Measurements from ENCODE around the gene ROBO4. TPM values are rescaled to one million over a fixed set of nuclear protein-coding genes. Genes with fewer than 3 reads are reported as not detected.

ROBO4 gene
- polyA plus RNA-seq, 1 donor = 15.7 TPM

DNA sequence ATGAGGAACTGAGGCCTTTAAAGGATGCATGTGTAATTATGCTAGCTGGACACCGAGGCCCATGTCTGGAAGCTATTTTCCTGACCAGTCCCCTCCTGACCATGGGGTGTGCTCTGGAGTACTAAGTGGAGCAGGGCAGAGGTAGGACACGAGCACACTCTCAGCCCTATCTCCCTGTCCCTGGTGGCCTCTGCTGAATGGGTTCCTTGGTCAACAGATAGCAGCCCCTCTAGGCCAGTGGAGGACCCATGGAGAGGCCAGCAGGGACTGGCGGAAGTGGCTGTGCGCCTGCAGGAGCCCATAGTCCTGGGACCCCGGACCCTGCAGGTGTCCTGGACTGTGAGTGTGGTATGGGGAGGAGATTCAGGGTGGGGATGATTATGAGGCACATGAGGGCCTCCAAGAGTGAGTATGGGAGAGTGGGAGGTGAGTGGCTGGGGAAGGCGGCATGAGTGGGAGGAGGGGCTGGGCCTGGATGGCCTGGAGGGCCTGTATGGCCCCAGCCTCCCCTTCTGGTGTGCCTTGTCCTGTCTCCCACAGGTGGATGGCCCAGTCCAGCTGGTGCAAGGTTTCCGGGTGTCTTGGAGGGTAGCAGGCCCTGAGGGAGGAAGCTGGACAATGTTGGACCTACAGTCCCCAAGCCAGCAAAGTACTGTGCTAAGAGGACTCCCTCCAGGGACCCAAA lies 23.0 kb downstream of the ROBO4 start:
- no peak for DNase-seq

DNA sequence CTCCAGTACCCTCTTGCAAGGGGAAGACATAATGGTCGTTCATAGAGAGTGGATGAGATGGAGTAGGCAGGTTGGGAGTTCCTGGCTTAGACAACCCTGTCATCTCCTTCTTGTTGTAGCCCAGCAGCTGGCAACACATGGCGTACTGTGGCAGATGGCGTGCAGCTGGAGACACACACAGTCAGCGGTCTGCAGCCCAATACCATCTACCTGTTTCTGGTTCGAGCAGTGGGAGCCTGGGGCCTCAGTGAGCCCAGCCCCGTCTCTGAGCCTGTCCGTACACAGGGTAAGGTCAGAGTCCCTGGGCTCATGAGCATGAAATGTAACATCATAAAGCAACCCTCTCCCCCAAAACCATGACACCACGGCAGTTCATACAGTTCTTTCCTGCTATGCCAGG lies 23.7 kb downstream of the ROBO4 start:
- no peak for DNase-seq

DNA sequence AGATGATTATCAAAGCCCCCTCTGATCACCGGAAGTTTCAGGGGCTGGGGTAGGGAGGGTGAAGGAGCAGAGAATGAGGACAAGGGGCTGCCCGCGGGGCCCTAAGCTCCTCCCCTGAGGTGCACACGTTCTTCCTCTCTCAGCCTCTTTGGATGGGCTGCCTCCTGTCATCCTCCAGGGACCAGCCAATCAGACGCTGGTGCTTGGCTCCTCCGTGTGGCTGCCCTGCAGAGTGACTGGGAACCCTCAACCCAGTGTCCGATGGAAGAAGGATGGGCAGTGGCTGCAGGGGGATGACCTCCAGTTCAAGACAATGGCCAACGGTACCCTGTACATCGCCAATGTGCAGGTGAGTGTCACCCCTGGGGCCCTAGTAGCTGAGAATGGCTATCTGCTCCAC lies 24.9 kb downstream of the ROBO4 start:
- no peak for DNase-seq

DNA sequence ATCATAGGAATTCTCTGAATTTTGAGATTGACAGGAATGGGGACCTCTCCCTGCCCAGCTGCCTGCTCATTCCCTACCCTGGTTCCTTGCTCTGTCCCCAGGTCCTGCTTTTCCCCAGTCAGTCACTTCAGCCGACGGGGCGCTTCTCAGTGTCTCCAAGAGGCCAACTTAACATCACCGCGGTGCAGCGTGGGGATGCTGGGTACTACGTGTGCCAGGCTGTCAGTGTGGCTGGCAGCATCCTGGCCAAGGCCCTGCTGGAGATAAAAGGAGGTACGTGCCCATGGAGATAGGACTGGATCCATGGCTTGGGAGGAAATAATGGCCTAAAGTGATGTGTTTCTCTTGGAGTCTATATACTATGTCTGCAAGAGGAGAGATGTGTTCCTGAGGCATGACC lies 25.4 kb downstream of the ROBO4 start:
- DNase-seq = no peak

DNA sequence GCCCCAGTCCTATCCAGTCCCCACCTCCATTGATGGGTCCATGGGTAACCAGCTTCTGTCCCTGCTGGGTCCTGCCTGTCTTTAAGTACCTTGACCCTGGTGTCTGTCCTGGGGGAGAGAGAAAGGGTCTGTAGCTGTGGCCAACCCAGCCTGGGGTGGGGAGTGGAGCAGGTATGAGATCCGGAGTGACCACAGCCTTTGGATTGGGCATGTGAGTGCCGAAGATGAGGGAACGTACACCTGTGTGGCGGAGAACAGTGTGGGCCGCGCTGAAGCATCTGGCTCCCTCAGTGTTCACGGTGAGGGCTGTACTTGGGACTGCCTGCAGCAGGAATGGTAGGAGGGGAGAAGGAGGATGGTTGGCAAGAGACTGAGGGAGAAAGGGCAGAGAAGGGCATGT lies 27.2 kb downstream of the ROBO4 start:
- DNase-seq = no peak

DNA sequence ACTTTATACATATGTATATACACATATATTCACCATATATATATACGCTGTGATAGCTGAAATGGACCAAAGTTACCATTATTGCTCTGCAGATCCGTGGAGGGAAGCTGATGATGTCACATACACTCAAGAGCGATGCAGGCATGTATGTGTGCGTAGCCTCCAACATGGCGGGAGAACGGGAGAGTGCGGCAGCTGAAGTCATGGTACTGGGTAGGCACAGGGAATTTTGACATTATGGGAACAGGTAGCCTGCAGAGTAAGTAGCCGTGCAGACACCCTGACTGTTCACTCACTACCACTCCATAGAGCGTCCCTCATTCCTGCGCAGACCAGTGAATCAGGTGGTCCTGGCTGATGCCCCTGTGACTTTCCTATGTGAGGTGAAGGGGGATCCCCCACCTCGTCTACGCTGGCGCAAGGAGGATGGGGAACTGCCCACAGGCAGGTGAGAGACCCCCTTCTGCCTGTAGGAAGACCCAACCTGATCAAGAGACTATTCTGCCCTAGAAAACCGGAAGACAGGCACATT lies 27.7 kb downstream of the ROBO4 start:
- DNase-seq = no peak

DNA sequence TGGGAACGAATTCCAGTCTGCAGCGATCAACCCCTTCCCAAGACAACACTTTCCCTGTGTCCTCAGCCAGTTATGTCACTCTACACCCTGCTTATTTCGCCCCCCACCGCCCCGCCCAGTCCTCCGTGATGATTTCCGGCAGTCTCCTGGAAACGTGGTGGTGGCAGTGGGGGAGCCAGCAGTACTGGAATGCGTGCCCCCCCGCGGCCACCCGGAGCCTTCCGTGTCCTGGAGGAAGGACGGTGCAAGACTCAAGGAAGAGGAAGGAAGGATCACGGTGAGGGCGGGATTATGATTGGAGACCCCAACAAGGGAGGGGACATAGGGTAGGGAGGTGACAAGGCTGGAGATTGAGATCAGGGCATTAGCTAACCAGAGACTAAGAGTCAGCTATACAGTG lies 28.3 kb downstream of the ROBO4 start:
- DNase-seq = no peak

DNA sequence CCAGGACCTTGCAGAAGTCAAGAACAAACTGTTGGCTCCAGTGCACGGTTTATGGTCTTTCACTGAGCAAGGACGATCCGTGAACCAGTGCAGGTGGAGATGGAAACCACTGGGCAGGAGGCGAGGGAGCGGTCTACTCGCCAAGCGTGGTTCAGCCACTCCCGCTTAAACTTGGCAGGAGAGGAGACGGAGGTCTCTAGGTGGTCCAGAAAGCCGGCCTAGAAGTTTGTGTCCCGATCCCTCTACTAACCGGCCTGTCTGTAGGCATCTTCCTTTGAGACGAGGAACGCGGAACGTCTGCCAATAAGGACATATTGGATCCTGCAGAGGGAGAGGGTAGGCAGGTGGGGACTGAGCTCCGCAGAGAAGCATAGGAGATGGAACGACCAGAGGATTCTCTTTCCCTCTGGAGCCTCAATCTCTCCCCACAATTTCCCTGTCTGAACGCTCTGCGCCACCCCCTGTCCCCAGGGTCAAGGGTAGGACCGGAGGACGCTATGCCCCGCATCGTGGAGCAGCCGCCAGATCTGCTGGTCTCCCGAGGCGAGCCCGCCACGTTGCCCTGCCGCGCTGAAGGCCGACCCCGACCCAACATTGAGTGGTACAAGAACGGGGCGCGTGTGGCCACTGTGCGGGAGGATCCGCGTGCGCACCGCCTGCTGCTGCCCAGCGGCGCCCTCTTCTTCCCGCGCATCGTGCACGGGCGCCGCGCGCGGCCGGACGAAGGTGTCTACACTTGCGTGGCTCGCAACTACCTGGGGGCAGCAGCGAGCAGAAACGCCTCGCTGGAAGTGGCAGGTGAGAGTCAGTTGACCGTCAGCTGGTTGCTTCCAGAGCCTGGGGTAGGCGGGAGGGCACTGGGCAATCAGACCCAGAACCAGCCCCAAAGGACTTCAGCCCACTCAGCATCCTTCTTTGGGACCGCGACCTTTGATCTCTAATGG lies 29.1 kb downstream of the ROBO4 start:
- DNase-seq = no peak

DNA sequence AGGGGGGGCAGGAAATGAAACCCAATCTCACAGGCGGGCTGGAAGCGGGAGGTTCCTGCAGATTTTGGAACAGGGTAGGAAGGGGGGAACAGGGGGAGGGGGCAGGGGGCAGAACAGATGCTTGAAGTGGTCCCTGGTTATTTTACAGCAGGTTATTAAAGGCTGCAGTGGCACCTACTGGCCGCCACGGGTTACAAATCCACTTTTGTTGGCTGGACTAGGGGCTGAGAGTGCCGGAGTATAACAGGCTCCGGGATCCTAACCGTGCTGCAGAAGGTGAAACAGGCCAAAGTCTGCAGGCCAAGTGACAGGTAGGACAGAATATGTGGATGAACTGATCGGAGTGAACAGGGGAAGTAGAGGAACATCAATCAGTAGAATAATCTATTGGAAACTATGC lies 30.0 kb downstream of the ROBO4 start:
- DNase-seq = no peak

DNA sequence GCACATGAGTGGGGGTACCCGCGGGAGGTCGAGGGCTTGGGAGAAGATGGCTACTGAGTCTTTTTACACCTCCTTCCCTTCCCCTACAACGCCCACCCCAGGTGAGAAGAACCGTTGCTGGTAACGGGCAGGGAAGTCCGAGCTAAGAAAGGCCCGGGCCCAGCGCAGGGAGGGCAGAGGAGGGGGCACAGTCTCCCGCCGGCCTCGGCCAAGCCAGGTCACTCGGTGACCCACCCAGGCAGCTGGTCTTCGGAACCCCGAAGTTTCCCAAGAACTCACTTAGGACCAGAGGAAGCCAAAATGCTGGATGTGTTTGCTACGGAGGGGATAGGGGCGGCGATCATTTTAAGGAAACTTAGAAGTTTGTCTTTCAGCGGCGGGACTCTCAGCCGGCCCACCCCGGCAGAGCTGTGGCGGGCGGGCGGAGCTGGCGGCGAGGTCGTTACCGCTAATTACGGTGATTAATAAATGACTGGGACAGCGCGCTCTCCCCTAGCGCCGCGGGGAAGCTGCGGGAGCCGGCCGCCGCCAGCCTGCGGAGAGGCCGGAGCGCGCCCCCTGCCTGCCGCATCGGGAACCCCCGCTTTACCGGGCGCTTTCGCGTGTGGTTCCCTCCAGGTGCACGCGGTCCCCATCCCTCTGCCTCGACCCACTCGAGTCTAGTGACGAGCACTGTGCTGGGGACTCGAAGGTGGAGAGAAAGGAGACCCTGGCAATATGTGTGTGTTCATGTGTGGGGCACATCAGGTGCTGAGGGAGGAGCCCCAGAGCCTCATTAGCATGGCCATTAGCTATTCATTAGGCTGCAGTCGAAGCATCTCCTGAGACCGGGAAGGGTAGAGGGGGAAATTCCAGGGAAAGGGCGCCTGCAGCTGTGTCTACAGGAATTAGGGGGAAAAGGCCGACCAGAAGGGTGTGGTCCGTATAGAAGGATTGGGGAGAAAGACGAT lies 31.5 kb downstream of the ROBO4 start:
- no peak for DNase-seq

DNA sequence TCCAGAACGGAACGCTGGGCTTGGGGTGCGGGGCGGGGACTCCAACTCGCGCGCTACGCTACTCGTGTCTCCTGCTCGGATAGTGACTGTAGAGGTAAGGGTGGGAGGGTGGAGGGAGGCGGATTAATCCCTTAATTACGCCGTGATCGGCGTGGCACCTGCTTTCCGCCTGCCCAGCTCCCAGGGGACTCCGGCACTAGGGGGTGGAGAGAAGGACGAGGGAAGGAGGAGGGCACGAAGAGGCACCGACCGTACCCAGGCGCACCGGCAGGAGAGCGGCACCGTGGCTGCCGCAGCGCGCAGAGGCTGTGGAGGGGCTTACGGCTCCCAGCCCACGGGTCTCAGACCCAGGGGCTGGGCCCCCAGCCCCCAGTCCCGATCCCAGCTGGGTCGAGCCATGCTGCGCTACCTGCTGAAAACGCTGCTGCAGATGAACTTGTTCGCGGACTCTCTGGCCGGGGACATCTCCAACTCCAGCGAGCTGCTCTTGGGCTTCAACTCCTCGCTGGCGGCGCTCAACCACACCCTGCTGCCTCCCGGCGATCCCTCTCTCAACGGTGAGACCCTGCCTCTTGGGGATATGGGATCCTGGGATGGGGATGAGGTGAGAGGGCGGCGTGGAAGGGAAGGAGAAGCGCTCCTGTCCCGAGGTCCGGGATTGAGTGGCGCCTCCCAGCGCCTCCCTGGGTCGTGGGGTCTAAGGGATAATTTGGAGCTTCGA lies 32.3 kb downstream of the ROBO4 start, which contains the start of gene ROBO3:
ROBO3 (plus strand) TSS at position 252 of the 721 bp plus-strand sequence; CDS start at position 398, 146 bp downstream.
- DNase-seq = no peak

DNA sequence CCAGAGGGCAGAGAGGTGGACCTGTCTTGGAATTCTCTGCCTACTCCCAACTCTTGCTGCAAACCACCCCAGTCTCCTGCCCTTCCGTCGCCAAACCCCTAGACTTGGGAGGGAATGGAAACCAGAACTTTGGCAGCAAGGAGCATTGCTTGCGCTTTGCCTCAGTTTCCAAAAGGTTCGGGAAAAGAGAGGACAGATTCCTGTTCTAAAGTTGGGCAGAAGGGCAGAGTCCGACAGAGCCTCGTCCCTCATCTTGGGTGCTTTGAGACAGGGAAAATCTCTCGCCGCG lies 32.8 kb downstream of the ROBO4 start:
- no peak for DNase-seq

DNA sequence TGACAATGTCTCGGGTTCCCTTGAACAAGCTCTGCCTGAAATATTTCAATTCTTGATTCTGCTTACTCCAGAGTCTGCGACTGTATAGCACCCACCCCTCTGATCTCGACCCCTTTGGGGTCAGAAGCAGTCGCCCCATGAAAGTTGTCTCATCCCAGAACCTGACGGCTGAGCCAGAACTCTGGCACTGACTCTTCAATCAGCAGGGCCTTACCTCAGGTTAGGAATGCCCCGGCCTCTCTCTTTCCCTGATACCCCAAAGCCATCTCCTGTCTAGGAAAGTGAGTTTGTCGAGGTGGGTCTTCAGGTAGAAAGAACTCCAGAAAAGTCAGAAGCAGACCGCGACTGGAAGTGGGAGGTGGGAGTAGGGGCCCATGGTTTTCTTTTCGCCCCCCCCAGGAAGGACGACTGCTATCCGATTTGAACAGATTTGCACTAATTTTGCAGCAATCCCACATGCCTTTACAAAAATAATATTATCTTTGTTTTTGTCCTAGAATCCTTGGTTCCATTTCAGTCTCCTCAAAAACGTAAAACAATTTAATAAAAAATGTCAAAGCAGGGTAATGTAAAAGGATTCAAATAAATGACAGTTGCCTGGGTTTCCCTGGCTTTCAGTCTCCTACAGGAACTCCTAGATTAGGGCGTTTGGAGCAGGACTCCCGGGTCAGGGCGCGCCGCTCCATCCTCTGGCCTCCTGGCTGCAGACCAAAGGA lies 33.3 kb downstream of the ROBO4 start:
- no peak for DNase-seq

DNA sequence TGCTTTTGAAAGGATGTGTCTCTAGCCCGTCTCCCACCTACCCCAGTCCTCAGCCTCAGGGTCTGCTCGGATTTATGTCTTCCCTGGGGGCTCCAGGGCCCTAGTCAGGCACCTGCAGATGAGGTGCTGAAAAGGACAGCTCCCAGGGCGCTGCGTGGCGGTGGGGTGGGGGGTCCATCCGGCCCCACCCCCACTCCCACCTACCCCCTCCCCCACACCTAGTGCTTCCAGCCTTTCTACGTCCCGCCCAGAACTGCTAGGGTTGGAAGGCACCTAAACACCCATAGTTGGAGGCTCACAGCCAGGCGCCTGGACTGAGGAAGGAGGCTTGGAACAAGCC lies 33.9 kb downstream of the ROBO4 start:
- DNase-seq = no peak

DNA sequence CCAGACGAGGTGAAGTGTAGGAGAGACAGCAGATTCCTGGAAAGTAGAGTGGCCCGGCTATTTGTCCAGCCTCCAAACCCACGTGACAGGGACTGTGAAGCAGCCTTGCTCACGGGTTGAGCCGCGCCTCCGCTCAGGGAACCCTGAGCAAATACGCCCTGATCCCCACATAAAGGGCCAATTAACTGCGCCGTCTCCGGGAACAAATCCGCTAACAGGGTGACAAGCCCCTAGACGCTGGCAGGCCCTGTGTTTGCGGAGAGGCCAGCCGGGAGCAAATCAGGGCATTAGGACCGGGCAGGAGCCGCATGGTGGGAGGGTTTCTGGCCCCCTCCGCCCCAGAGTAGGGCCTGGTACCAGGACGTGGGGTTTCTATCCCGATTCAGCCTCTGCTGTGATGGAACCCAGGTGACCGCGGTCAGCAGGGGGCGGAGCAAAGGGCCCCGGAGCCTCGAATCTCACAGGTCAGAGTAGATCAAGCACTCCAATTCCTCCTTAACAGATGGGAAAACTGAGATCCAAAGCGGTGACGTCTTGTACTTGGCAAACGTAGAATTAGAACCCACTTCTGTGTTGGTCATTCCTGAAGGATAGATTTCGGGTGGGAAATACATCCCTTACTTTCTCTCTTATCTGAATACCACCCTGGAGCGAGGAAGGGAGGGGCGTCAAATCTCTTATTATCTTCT lies 34.4 kb downstream of the ROBO4 start:
- DNase-seq = no peak

DNA sequence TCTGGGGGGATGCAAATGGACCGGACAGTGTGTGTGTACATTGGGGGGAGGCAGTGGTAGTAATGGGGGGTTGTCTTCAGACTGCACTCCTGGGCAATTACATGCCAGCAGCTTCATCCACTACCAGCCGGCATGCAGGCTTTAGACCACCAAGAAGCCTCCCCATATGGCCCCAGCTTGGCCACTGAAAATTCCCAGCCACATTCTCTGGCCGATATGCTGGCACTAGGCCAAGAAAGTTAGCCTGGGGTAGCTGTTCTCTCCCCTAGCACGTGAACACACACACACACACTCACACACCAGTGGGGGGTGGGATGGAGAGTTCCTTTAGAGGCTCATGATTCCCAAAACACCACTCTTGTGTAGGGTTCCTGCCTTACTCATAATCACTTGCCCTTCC lies 36.0 kb downstream of the ROBO4 start:
- DNase-seq = no peak

DNA sequence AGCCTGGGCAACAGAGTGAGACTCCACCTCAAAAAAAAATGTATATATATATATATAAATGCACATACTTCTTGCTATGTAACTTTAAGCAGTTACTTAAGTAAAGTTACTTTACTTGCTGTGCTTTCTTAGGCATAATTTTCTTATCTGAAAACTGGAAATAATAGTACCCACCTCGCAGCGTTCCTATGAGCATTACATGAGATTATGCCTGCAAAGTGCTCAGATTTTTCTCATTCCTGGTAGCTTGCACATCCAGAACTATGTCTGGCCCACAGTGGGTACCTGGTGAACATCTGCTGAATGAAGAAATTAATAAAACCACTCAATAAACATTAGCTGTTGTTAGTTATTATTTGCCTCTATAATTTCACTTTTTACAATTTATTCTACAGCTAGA lies 38.5 kb downstream of the ROBO4 start:
- no peak for DNase-seq

DNA sequence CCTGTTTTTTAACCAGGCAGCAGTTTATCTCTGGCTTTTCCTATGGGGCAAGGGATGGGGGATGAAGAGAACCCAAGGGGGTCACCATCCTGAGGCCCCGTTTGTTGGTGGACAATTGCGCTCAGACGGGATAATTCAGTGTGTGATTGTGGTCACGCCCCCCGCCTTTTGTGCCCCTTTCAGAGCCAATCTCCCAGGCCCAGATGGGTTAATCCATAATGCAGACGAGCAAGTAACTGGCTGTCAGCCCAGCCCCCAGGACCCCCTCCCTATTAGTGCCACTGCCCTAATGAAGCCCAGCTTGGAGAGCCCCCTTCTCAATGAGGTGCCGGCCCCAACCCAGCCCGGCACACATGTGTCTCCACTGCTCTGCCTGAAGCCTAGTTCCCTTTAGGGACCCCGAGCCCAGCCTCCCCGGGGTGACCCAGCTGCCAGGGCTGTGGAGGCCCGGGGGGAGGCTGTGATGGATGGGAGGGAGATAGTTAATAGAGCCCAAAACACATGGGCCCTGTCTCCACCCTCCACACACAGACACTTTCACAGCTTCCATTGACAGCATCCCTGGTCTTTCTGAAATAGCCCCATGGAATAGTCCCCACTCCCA lies 51.5 kb downstream of the ROBO4 start:
- DNase-seq = no peak

DNA sequence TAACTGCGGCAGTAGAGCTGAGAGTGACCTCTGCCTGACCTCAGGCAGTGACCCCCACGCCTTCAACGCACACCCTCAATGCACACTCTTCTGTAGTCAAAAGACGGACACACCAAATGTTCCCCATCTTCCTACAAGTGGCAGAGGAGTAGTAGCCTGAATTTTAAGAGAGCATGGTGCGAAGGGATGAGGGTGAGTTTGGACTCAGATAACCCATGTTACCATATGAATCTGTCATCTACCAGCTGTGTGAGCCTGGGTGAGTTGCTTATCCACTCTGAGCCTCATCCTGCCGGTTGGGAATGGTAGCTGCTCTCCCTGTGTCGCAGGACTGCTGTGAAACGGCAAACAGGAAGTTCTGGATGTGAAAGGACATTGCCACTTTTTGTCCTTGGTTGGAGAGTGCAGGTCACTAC lies 53.0 kb downstream of the ROBO4 start:
- DNase-seq = no peak

DNA sequence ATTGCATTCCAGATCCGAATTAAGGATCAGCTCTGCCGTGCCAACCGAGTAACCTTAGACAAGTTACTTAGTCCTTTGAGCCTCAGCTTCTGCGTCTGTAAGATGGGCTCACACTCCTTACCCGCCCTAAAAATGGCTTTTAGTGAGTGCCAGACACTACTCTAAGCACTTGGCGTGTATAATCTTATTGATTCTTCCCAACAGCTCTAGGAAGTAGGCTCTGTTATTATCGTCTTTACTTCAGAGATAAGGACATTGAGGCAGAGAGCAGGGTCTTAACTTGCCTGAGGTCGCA lies 54.1 kb downstream of the ROBO4 start:
- no peak for DNase-seq

Measured in left kidney (tissue), 2 donors.